CD4-positive, alpha-beta T cell treated with Interleukin-17A for 4 hours (primary cell): Measurements from ENCODE around the gene USP48.
"Not testable (repeated sequence)": the region's sequence is repeated elsewhere in the genome, so short reads cannot be mapped to it uniquely, and the experiment has no call there.

Source experiments
- DNase-seq: peaks from one replicate; pipeline ENCODE4 v3.0.0-alpha.2; 2020; ENCODE audit warnings: mixed read lengths

The USP48 gene

GRCh38 chr1:21774835-21775549 is 8.0 kb downstream of the USP48 start:
- DNase-seq = no peak

- DNase-seq = peak; percentile 14
These were observed 9.4 kb downstream of the USP48 start for GRCh38 chr1:21773585-21773984.

DNA sequence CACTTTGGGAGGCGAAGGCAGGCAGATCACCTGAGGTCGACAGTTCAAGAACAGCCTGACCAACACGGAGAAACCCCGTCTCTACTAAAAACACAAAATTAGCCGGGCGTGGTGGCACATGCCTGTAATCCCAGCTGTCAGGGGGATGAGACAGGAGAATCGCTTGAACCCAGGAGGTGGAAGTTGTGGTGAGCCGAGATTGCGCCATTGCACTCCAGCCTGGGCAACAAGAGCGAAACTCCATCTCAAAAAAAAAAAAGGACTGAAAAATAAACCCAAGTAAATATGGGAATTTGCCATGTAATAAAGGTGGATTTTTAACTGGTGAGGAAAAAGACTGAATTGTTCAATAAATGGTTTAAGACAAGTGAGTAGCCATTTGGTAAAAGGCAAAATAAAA is 11.3 kb downstream of the USP48 start:
- DNase-seq = not testable (repeated sequence)

DNA sequence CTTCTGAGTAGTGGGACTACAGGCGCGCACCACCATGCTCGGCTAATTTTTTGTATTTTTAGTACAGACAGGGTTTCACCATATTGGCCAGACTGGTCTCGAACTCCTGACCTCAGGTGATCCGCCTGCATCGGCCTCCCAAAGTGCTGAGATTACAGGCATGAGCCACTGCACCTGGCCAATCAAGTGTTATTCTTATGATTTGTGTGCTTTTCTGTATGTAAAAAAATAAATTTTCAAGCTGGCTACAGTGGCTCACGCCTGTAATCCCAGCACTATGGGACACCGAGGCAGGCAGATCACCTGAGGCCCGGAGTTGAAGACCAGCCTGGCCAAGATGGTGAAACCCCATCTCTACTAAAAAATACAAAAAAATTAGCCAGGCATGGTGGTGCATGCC is 12.3 kb downstream of the USP48 start:
- not testable (repeated sequence) for DNase-seq

DNA sequence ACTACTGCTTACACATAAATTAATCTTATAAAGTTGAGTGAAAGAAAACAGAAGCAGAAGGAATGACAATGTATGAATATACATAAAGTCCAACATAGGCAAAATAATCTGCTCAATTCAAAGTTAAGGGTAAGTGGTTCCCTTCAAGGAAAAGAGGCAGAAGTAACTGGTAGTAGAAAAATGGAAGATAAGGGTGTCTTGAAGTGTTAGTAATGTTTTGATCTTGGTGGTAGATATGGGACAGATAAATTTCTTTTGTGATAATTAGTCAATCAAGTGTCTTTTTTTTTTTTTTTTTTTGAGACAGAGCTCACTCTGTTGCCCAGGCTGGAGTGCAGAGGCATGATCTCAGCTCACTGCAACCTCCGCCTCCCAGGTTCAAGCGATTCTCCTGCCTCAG is 12.7 kb downstream of the USP48 start:
- DNase-seq = no peak

DNA sequence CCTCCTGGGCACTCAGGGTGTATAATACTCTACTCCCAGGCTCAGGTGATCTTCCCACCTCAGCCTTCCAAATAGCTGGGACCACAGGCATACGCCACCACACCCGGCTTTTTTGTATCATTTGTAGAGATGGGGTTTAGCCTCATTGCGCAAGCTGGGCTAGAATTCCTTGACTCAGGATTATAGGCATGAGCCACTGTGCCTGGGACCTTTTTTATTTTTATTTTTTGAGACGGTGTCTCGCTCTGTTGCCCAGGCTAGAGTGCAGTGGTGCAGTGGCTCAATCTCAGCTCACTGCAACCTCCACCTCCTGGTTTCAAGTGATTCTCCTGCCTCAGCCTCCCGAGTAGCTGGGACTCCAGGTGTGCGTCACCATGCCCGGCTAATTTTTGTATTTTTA is 15.8 kb downstream of the USP48 start:
- DNase-seq = not testable (repeated sequence)

DNA sequence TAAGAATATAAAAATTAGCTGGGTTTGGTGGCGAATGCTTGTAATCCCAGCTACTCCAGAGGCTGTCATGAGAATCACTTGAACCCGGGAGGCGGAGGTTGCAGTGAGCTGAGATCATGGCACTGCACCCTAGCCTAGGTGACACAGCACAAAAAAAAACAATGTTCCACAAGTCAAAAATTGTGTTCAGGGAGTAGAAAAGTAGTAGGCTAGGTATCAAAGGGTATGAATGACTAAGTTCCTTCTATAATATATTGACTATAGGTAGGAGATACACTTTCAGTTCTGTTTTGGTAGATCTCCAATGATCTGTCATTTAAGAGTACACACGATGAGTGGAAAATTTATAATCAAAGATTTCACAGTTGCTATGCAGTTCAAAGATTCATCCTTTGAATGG is 16.7 kb downstream of the USP48 start:
- no peak for DNase-seq

DNA sequence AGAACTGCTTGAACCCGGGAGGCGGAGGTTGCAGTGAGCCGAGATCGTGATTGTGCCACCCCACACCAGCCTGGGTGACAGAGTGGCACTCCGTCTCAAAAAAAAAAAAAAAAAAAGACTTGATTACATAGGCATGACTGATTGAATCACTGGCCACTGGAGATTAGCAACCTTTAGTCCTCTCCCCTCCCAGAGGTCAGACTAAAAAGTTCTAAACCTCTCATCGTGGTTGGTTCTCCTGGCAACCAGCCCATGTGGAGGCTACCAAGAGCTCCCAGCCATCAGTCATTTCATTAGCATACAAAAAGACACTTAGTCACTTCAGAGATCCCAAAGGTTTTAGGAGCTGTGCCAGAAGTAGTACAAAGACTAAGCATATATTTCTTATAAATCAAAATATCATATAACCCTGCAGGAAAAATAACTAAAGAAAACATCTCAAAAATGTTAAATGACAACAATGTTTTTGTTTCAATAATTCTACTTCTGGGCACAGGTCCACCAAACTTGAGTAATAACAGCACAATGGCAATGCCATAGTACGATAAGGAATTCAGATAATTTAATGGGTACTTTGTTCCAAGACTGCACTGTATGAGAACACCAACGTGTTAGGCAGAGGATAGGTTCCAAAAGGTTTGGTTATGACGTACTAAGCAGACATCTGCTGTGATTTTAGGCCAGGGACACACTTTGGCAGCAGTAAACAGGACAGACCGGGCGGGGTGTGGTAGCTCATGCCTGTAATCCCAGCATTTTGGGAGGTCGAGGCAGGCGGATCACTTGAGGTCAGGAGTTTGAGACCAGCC is 18.1 kb downstream of the USP48 start:
- no peak for DNase-seq

- DNase-seq = no peak
These were observed 19.1 kb downstream of the USP48 start for GRCh38 chr1:21763694-21764419.

- no peak for DNase-seq
These were observed 19.7 kb downstream of the USP48 start for GRCh38 chr1:21763236-21763635.

DNA sequence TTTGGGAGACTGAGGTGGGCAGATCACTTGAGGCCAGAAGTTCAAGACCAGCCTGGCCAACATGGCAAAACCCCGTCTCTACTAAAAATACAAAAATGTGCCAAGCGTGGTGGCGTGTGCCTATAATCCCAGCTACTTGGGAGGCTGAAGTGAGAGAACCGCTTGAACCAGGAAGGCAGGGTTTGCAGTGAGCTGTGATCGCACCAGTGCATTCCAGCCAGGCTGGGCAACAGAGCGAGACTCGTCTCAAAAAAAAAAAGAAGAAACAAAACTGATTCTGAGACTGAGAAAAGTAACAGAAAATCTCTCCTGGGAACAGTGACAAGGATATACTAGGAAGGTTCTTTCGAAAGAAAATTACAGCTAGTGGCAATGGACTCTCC is 20.9 kb downstream of the USP48 start:
- no peak for DNase-seq

DNA sequence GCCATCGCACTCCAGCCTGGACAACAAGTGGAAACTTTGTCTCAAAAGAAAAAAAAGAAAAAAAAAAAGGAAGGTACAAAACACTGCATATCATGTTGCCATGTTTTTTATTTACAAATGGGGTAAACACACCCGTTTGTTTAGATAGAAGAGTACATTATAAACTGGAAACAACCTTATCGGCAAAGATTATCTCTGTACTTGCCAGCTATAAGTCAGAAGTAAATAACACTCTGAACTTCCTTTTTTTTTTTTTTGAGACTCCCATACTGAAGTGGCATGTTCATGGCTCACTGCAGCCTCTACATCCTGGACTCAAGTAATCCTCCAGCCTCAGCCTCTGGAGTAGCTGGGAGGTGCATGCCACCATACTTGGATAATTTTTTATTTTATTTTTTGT is 21.9 kb downstream of the USP48 start:
- no peak for DNase-seq

GRCh38 chr1:21759818-21760217 is 23.1 kb downstream of the USP48 start:
- DNase-seq = no peak

GRCh38 chr1:21759182-21759581 is 23.8 kb downstream of the USP48 start:
- DNase-seq = no peak

DNA sequence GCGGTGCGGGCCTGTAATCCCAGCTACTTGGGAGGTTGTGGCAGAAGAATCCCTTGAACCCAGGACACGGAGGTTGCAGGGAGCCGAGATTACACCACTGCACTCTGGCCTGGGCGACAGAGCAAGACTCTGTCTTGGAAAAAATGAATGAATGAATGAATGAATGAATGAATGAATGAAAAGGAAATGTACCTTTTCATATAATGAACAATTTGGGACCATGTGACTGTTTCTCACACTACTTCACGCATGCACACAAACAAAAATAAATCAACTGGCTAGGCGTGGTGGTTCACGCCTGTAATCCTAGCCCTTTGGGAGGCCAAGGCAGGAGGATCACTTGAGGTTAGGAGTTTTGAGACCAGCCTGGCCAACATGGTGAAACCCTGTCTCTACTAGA is 24.3 kb downstream of the USP48 start:
- no peak for DNase-seq

GRCh38 chr1:21756393-21757089 is 26.4 kb downstream of the USP48 start:
- no peak for DNase-seq

- no peak for DNase-seq
These were observed 27.9 kb downstream of the USP48 start for GRCh38 chr1:21755067-21755466.

DNA sequence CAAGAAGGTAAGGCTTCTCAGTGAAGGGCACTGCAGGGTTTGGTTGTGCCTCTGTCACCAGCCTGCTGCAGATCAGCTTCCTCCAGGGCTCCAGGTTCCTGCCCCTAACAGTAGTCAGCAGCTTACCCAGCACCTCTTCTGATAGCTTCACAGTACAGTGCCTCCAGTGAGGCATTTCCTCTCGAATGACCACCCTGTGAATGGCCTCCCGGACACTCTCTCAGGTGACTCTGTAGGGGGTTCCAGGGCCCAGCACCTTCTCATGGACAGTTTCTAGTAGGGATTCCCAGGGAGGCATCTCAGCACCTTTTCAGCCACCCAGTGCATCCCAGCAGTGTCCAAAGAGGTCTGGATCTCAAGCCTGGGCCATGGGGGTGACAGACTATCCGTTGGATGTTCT is 28.4 kb downstream of the USP48 start:
- DNase-seq = no peak

- DNase-seq = no peak
These were observed 30.8 kb downstream of the USP48 start for GRCh38 chr1:21752186-21752585.

GRCh38 chr1:21751281-21751680 is 31.7 kb downstream of the USP48 start:
- no peak for DNase-seq

DNA sequence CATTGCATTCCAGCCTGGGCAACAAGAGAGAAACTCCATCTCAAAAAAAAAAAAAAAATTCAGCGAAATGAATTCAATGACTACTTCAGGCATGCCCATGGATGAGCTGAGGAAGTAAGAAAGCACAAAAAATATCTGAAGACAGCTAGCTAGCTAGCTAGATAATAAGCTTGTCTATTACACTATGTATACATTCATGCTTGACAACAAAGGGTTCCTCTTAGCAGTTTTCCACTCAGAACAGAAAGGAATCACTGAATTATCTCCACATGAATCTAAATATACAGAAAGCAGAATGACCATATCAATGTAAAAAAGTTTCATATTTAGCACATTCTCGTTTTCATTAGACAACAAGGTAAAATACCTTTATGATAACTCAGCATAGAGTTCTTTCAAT is 32.1 kb downstream of the USP48 start:
- no peak for DNase-seq

GRCh38 chr1:21749859-21750468 is 33.0 kb downstream of the USP48 start:
- DNase-seq = no peak

DNA sequence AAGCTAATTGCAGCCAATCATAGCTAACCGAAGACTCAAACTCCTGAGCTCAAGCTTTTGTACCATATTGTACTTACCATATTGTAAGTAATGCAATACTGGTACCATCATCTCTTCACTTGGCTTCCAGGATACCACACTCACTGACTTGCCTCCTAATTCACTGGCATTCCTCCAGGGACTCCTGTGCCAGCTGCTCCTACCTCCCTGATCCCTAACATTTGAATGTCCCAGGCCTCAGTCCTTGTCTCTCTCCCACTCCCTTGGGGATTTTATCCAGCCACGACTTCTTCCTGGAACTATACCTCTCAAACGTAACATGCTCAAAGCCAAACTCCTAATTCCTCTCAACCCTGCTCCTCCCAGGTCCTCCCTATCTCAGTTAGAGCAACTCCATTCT is 33.8 kb downstream of the USP48 start:
- no peak for DNase-seq
